ENCODE measurements around the gene KCNH3. TPM values are rescaled to one million over a fixed set of nuclear protein-coding genes. Genes with fewer than 3 reads are reported as not detected.

Gene KCNH3
- total and polyA plus RNA-seq, 2 of the 4 experiments (the other 2 are of a cell fraction): 0.10 TPM; not detected in 1

GRCh38 chr12:49493900-49494299 is 44.9 kb upstream of the KCNH3 start:
- H4K8ac ChIP-seq (ENCODE audit: low read depth in 2 of 2, low read length in 2 of 2): no peak overlapping the region
- ATAC-seq (ENCODE audit: low read depth) (no peak), DNase-seq (no peak)
- H4K20me1 ChIP-seq (ENCODE audit: insufficient read depth, low read length): no peaks in the 10 kb centered on the region
- intact Hi-C loops (cut with micrococcal nuclease): no loop called here
- peaks cover 2% of the 10 kb centered on the region; the same call in 1 of the 2 replicates for H3K4me1 ChIP-seq (ENCODE audit: control insufficient read depth, insufficient read depth, low read length)
- H2AFZ ChIP-seq (replicated peaks; ENCODE audit: low read length, poor library complexity): no peak overlapping the region
- BruUV-seq (replicated peaks): no TSS peak
- WGBS, 2 experiments (ENCODE audit: extremely low coverage in 2 of 2, insufficient read length in 1 of 2): no CpG with 5 or more reads among the region's 2 CpGs
- H3K14ac ChIP-seq (replicated peaks; ENCODE audit: low read depth, low read length): no peak overlapping the region
- no peak overlapping the region for H2BK15ac ChIP-seq (ENCODE audit: low read depth, low read length)
- no peak overlapping the region for H2AK5ac ChIP-seq (ENCODE audit: low read depth, low read length)
- dilution Hi-C loops (cut with HindIII; ENCODE audit: low sequenced_read_pairs, unreplicated experiment): no loop called here
- no peak overlapping the region for H3K9ac ChIP-seq (ENCODE audit: low read depth, low read length)
- H2BK5ac ChIP-seq (ENCODE audit: low read depth, low read length, poor library complexity, severe bottlenecking): no peak overlapping the region
- no peak overlapping the region for H2BK20ac ChIP-seq (ENCODE audit: low read depth, low read length)
- H3K4ac ChIP-seq (ENCODE audit: low read depth, low read length): no peak overlapping the region
- peaks cover 5% of the 10 kb centered on the region; the same call in 1 of the 2 replicates for H3K9me1 ChIP-seq (ENCODE audit: insufficient read depth, low read length)
- H2BK120ac ChIP-seq (ENCODE audit: low read depth, low read length): no peak overlapping the region
- in situ Hi-C loops (cut with MboI; ENCODE audit: low sequenced_read_pairs): no loop called here
- no peak overlapping the region for H3K23ac ChIP-seq (ENCODE audit: low read depth, low read length)
- peaks cover 3 to 36% of the 10 kb centered on the region in 2 experiments; a peak in 3 of 4 replicates for H3K79me1 ChIP-seq (ENCODE audit: low read depth in 1 of 2, low read length in 2 of 2)
- no peak overlapping the region for H3K4me2 ChIP-seq (ENCODE audit: low read depth, low read length)
- CTCF ChIA-PET: no interaction called here
- no peak overlapping the region for H3K4me3 ChIP-seq (ENCODE audit: insufficient read depth, low read depth, low read length)
- no peak for TF ChIP-seq CHD1 (IDR thresholded peaks at IDR 0.05; ENCODE audit: low read depth, low read length)
- TF ChIP-seq ELK1 (IDR thresholded peaks at IDR 0.05; ENCODE audit: borderline replicate concordance, low read depth, low read length): no peak
- no peak for TF ChIP-seq BHLHE40 (IDR thresholded peaks at IDR 0.05; ENCODE audit: low read depth, low read length)
- TF ChIP-seq RFX5 (IDR thresholded peaks at IDR 0.05; ENCODE audit: low read depth, low read length): no peak
- no peak for TF ChIP-seq CEBPB (IDR thresholded peaks at IDR 0.05; ENCODE audit: low read depth, low read length)
- no peak for TF ChIP-seq CTCF (conservative IDR thresholded peaks at IDR 0.05; ENCODE audit: low read depth, low read length)
- no peak for TF ChIP-seq NFE2L2 (IDR thresholded peaks at IDR 0.05; ENCODE audit: low read depth, low read length)
- no peak overlapping the region for H4K5ac ChIP-seq (ENCODE audit: low read depth, low read length)
- H3K18ac ChIP-seq (ENCODE audit: low read depth, low read length): no peak overlapping the region
- POLR2A ChIA-PET (ENCODE audit: unreplicated experiment): no interaction called here
- H3K9me3 ChIP-seq (ENCODE audit: control insufficient read depth, insufficient read depth, low read length): no peaks in the 10 kb centered on the region
- H3K56ac ChIP-seq (ENCODE audit: extremely low read depth, insufficient read depth, low read length): no peak overlapping the region
- no peak overlapping the region for H3K27ac ChIP-seq (ENCODE audit: insufficient read depth, low read length)
- no peak overlapping the region for H2AK9ac ChIP-seq (replicated peaks; ENCODE audit: low read depth, low read length, poor library complexity)
- H4K91ac ChIP-seq (ENCODE audit: insufficient read depth, low read depth, low read length): no peak overlapping the region
- H3K27me3 ChIP-seq (ENCODE audit: control insufficient read depth, insufficient read depth, low read length): no peaks in the 10 kb centered on the region
- peaks cover 14% of the 10 kb centered on the region for H3K36me3 ChIP-seq (ENCODE audit: control insufficient read depth, insufficient read depth, low read length)
